ENCODE results near the gene RIC8B.

RIC8B gene

DNA sequence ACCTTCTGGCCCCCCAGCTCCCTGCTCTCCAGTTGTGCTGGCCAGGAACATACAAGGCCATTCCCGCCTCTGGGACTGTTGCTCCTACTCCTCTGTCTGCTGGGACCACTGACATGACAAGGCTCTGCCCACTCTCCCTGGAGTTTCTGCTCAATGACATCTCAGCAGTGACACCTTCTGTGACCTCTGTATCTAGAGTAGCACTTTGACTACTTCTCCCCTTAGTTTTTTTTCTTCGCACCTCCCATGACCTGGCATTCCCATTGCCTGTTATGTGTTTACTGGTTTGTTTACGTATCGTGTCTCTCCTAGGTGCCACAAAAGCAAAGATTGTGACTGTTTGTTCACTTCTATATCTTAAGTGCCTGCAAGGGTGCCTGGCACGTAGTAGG is 141.1 kb downstream of the RIC8B start:
- no peak overlapping the region for H3K14ac ChIP-seq (ENCODE audit: low read length)
- no peak overlapping the region for H3K18ac ChIP-seq (ENCODE audit: low read length)
- no peaks in the 10 kb centered on the region for H3K9me3 ChIP-seq (replicated peaks in 1 of 2; ENCODE audit: control insufficient read depth in 2 of 2, insufficient read depth in 1 of 2, low read depth in 1 of 2, low read length in 2 of 2)
- no peaks in the 10 kb centered on the region for H3K27me3 ChIP-seq (ENCODE audit: control insufficient read depth in 3 of 3, insufficient read depth in 3 of 3, low read depth in 1 of 3, low read length in 3 of 3)
- H3K4me3 ChIP-seq (ENCODE audit: low read length in 2 of 2) = no peak overlapping the region
- no peaks in the 10 kb centered on the region for H3K36me3 ChIP-seq (replicated peaks in 1 of 2; ENCODE audit: control insufficient read depth in 2 of 2, insufficient read depth in 2 of 2, low read length in 2 of 2)
- no peak overlapping the region for H2AK5ac ChIP-seq (ENCODE audit: low read depth, low read length)
- H2BK120ac ChIP-seq (ENCODE audit: low read depth, low read length) = no peak overlapping the region
- H3K23ac ChIP-seq (ENCODE audit: low read depth, low read length, poor library complexity) = no peak overlapping the region
- no peak overlapping the region for H3K9ac ChIP-seq (ENCODE audit: low read depth, low read length, poor library complexity)
- WGBS, 2 donors (ENCODE audit: extremely low coverage in 2 of 2, insufficient read length in 2 of 2, insufficient replicate concordance in 1 of 2) = no CpG with 5 or more reads among the region's 5 CpGs
- no peak overlapping the region for H2BK12ac ChIP-seq (ENCODE audit: low read length)
- no peak overlapping the region for H4K8ac ChIP-seq (ENCODE audit: low read depth, low read length)
- H3K79me1 ChIP-seq (ENCODE audit: low read depth, low read length) = no peaks in the 10 kb centered on the region
- no peak overlapping the region for H3K27ac ChIP-seq (replicated peaks; ENCODE audit: low read length)
- no peak overlapping the region for H3K4me2 ChIP-seq (ENCODE audit: insufficient read depth, low read length, poor library complexity, severe bottlenecking)
- no peak overlapping the region for H3K4ac ChIP-seq (ENCODE audit: low read length)
- no peak overlapping the region for H4K91ac ChIP-seq (ENCODE audit: low read depth, low read length, poor library complexity)
- no peak overlapping the region for H2BK15ac ChIP-seq (ENCODE audit: low read length)
- H2BK5ac ChIP-seq (ENCODE audit: low read length) = no peak overlapping the region
- H2AFZ ChIP-seq (ENCODE audit: low read length) = no peak overlapping the region
- DNase-seq (ENCODE audit: low spot score) = no peak
- peaks cover 8 to 15% of the 10 kb centered on the region in 2 donors for H3K4me1 ChIP-seq (ENCODE audit: control insufficient read depth in 2 of 2, insufficient read depth in 1 of 2, low read depth in 1 of 2, low read length in 2 of 2)

GRCh38 chr12:106917503-106917902 is 143.0 kb downstream of the RIC8B start:
- H3K79me1 ChIP-seq (ENCODE audit: low read depth, low read length) = no peaks in the 10 kb centered on the region
- no CpG with 5 or more reads among the region's 7 CpGs for WGBS, 2 donors (ENCODE audit: extremely low coverage in 2 of 2, insufficient read length in 2 of 2, insufficient replicate concordance in 1 of 2)

GRCh38 chr12:106918746-106919145 is 144.3 kb downstream of the RIC8B start:
- no peak overlapping the region for H3K23ac ChIP-seq (ENCODE audit: low read depth, low read length, poor library complexity)
- no peak overlapping the region for H3K9ac ChIP-seq (ENCODE audit: low read depth, low read length, poor library complexity)
- no peak overlapping the region for H3K4me3 ChIP-seq (ENCODE audit: low read length in 2 of 2)
- no peak overlapping the region for H3K4ac ChIP-seq (ENCODE audit: low read length)
- H2BK15ac ChIP-seq (ENCODE audit: low read length) = no peak overlapping the region
- H3K14ac ChIP-seq (ENCODE audit: low read length) = no peak overlapping the region
- H3K79me1 ChIP-seq (ENCODE audit: low read depth, low read length) = no peaks in the 10 kb centered on the region
- peaks cover 0 to 5% (median 0%) of the 10 kb centered on the region in 3 experiments for H3K27me3 ChIP-seq (ENCODE audit: control insufficient read depth in 3 of 3, insufficient read depth in 3 of 3, low read depth in 1 of 3, low read length in 3 of 3)
- H2BK120ac ChIP-seq (ENCODE audit: low read depth, low read length) = no peak overlapping the region
- H2AFZ ChIP-seq (ENCODE audit: low read length) = no peak overlapping the region
- H4K91ac ChIP-seq (ENCODE audit: low read depth, low read length, poor library complexity) = no peak overlapping the region
- H3K4me1 ChIP-seq (ENCODE audit: control insufficient read depth in 2 of 2, insufficient read depth in 1 of 2, low read depth in 1 of 2, low read length in 2 of 2) = peaks cover 4 to 15% of the 10 kb centered on the region in 2 donors
- H3K36me3 ChIP-seq (replicated peaks in 1 of 2; ENCODE audit: control insufficient read depth in 2 of 2, insufficient read depth in 2 of 2, low read length in 2 of 2) = no peaks in the 10 kb centered on the region
- H3K4me2 ChIP-seq (ENCODE audit: insufficient read depth, low read length, poor library complexity, severe bottlenecking) = no peak overlapping the region
- H4K8ac ChIP-seq (ENCODE audit: low read depth, low read length) = no peak overlapping the region
- H3K27ac ChIP-seq (replicated peaks; ENCODE audit: low read length) = no peak overlapping the region
- H3K18ac ChIP-seq (ENCODE audit: low read length) = no peak overlapping the region
- no peak overlapping the region for H2BK5ac ChIP-seq (ENCODE audit: low read length)
- H2AK5ac ChIP-seq (ENCODE audit: low read depth, low read length) = no peak overlapping the region
- H2BK12ac ChIP-seq (ENCODE audit: low read length) = no peak overlapping the region
- no CpG with 5 or more reads among the region's 3 CpGs for WGBS, 2 donors (ENCODE audit: extremely low coverage in 2 of 2, insufficient read length in 2 of 2, insufficient replicate concordance in 1 of 2)
- DNase-seq (ENCODE audit: low spot score) = peak; percentile 64
- H3K9me3 ChIP-seq (replicated peaks in 1 of 2; ENCODE audit: control insufficient read depth in 2 of 2, insufficient read depth in 1 of 2, low read depth in 1 of 2, low read length in 2 of 2) = peaks cover 0 to 4% of the 10 kb centered on the region in 2 donors

More at GRCh38 chr12:106917503-106917902, 143.0 kb downstream of the RIC8B start:
- Histone ChIP-seq H3K14ac (ENCODE audit: low read length) (no peak overlapping the region), H4K91ac (ENCODE audit: low read depth, low read length, poor library complexity) (no peak overlapping the region), H3K23ac (ENCODE audit: low read depth, low read length, poor library complexity) (no peak overlapping the region), H2AK5ac (ENCODE audit: low read depth, low read length) (no peak overlapping the region), H3K4me2 (ENCODE audit: insufficient read depth, low read length, poor library complexity, severe bottlenecking) (no peak overlapping the region), H3K27ac (replicated peaks; ENCODE audit: low read length) (no peak overlapping the region), H2AFZ (ENCODE audit: low read length) (peak overlapping the region; percentile 70), H2BK5ac (ENCODE audit: low read length) (no peak overlapping the region), H2BK12ac (ENCODE audit: low read length) (no peak overlapping the region), H2BK120ac (ENCODE audit: low read depth, low read length) (no peak overlapping the region), H3K4me3 (ENCODE audit: low read length in 2 of 2) (peak overlapping the region in 1 of 2 donors; percentile 27), H3K18ac (ENCODE audit: low read length) (no peak overlapping the region), H2BK15ac (ENCODE audit: low read length) (no peak overlapping the region), H3K4me1 (ENCODE audit: control insufficient read depth in 2 of 2, insufficient read depth in 1 of 2, low read depth in 1 of 2, low read length in 2 of 2) (peaks cover 8 to 15% of the 10 kb centered on the region in 2 donors), H3K9ac (ENCODE audit: low read depth, low read length, poor library complexity) (no peak overlapping the region), H3K27me3 (ENCODE audit: control insufficient read depth in 3 of 3, insufficient read depth in 3 of 3, low read depth in 1 of 3, low read length in 3 of 3) (peaks cover 0 to 5% (median 0%) of the 10 kb centered on the region in 3 experiments), H4K8ac (ENCODE audit: low read depth, low read length) (no peak overlapping the region), H3K36me3 (replicated peaks in 1 of 2; ENCODE audit: control insufficient read depth in 2 of 2, insufficient read depth in 2 of 2, low read length in 2 of 2) (no peaks in the 10 kb centered on the region), H3K4ac (ENCODE audit: low read length) (no peak overlapping the region), H3K9me3 (replicated peaks in 1 of 2; ENCODE audit: control insufficient read depth in 2 of 2, insufficient read depth in 1 of 2, low read depth in 1 of 2, low read length in 2 of 2) (no peaks in the 10 kb centered on the region)
- DNase-seq (ENCODE audit: low spot score) = no peak

DNA sequence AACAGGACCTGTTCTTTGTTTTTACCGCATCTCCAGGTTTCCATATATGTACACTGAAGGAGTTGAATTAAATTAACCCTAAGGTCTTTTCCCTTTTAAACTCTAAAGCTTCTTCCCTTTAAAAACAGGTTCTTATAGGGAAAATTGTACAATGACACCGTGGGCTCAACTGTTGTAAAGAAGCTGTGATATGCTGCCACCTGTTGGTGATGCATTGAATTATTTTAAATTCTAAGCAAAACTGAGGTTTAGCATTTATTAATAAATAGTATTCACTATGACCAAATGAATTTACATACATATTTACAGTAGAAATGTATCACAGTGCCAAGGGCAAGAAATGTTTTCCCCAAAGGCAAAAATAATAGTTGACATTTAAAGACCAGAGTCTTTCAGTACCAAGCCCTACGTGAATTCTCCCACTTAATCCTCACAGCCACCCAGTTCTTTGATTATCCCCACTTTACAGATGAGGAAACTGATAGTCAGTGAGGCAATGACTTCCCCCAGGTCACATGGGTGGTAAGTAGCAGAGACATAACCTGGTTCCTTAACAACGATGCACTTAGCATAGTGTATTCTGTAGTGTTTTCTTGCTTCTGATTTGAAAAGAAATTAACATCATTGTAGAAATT is 145.5 kb downstream of the RIC8B start:
- Histone ChIP-seq H3K36me3 (replicated peaks in 1 of 2; ENCODE audit: control insufficient read depth in 2 of 2, insufficient read depth in 2 of 2, low read length in 2 of 2) (no peaks in the 10 kb centered on the region), H3K27me3 (ENCODE audit: control insufficient read depth in 3 of 3, insufficient read depth in 3 of 3, low read depth in 1 of 3, low read length in 3 of 3) (peaks cover 0 to 5% (median 0%) of the 10 kb centered on the region in 3 experiments), H2BK15ac (ENCODE audit: low read length) (no peak overlapping the region), H3K4ac (ENCODE audit: low read length) (no peak overlapping the region), H2BK5ac (ENCODE audit: low read length) (no peak overlapping the region), H3K4me1 (ENCODE audit: control insufficient read depth in 2 of 2, insufficient read depth in 1 of 2, low read depth in 1 of 2, low read length in 2 of 2) (peaks cover 4 to 15% of the 10 kb centered on the region in 2 donors), H3K9me3 (replicated peaks in 1 of 2; ENCODE audit: control insufficient read depth in 2 of 2, insufficient read depth in 1 of 2, low read depth in 1 of 2, low read length in 2 of 2) (peaks cover 0 to 9% of the 10 kb centered on the region in 2 donors), H3K14ac (ENCODE audit: low read length) (no peak overlapping the region), H3K18ac (ENCODE audit: low read length) (no peak overlapping the region), H2BK12ac (ENCODE audit: low read length) (no peak overlapping the region), H2BK120ac (ENCODE audit: low read depth, low read length) (no peak overlapping the region), H4K8ac (ENCODE audit: low read depth, low read length) (no peak overlapping the region), H3K27ac (replicated peaks; ENCODE audit: low read length) (no peak overlapping the region), H3K23ac (ENCODE audit: low read depth, low read length, poor library complexity) (no peak overlapping the region), H2AFZ (ENCODE audit: low read length) (no peak overlapping the region), H3K79me1 (ENCODE audit: low read depth, low read length) (no peaks in the 10 kb centered on the region), H3K4me3 (ENCODE audit: low read length in 2 of 2) (no peak overlapping the region), H2AK5ac (ENCODE audit: low read depth, low read length) (no peak overlapping the region), H3K4me2 (ENCODE audit: insufficient read depth, low read length, poor library complexity, severe bottlenecking) (no peak overlapping the region), H3K9ac (ENCODE audit: low read depth, low read length, poor library complexity) (no peak overlapping the region), H4K91ac (ENCODE audit: low read depth, low read length, poor library complexity) (no peak overlapping the region)
- no CpG with 5 or more reads among the region's 4 CpGs for WGBS, 2 donors (ENCODE audit: extremely low coverage in 2 of 2, insufficient read length in 2 of 2, insufficient replicate concordance in 1 of 2)
- DNase-seq (ENCODE audit: low spot score) = peak; percentile 35
